GM19395 (cell line): ENCODE measurements around the gene LSM10.

Experiments used
- ATAC-seq: cut with Tn5 transposase; IDR thresholded peaks from one replicate; pipeline ENCODE4 v1.9.1; 2021; ENCODE audit warnings: mild to moderate bottlenecking, moderate library complexity; ENCODE audit not compliant: unreplicated experiment

LSM10 gene

GRCh38 chr1:36411674-36412648, 14.3 kb upstream of the LSM10 start:
- no peak for ATAC-seq

- ATAC-seq = no peak
Measured at GRCh38 chr1:36408479-36408878, 10.8 kb upstream of the LSM10 start.

- ATAC-seq = no peak
Measured at GRCh38 chr1:36406440-36406839, 8.7 kb upstream of the LSM10 start.

GRCh38 chr1:36402504-36402890, 4.8 kb upstream of the LSM10 start:
- no peak for ATAC-seq

- ATAC-seq = no peak
Measured at GRCh38 chr1:36401602-36402503, 4.1 kb upstream of the LSM10 start.

GRCh38 chr1:36400825-36401601, 3.3 kb upstream of the LSM10 start:
- peak; percentile 68 for ATAC-seq

GRCh38 chr1:36400514-36400824, 2.8 kb upstream of the LSM10 start:
- ATAC-seq = no peak

- no peak for ATAC-seq
Measured at GRCh38 chr1:36398370-36398977, 766 bp upstream of the LSM10 start.

- peak; percentile 25 for ATAC-seq
Measured at GRCh38 chr1:36397083-36397377, 678 bp downstream of the LSM10 start.

- no peak for ATAC-seq
Measured at GRCh38 chr1:36396359-36396758, 1.3 kb downstream of the LSM10 start.

- no peak for ATAC-seq
Measured at GRCh38 chr1:36393686-36394085, 4.0 kb downstream of the LSM10 start.

GRCh38 chr1:36392836-36393235, 4.9 kb downstream of the LSM10 start:
- ATAC-seq = no peak

GRCh38 chr1:36391271-36391670, 6.4 kb downstream of the LSM10 start:
- no peak for ATAC-seq

- no peak for ATAC-seq
Measured at GRCh38 chr1:36390411-36390810, 7.3 kb downstream of the LSM10 start.

GRCh38 chr1:36389999-36390398, 7.7 kb downstream of the LSM10 start:
- ATAC-seq = no peak

- ATAC-seq = no peak
Measured at GRCh38 chr1:36389261-36389660, 8.4 kb downstream of the LSM10 start.

GRCh38 chr1:36387141-36387949, 10.4 kb downstream of the LSM10 start:
- no peak for ATAC-seq

- ATAC-seq = peak; percentile 49
Measured at GRCh38 chr1:36386265-36387140, 11.2 kb downstream of the LSM10 start.
